Measurements from ENCODE around the gene SNTG2. TPM values are rescaled to one million over a fixed set of nuclear protein-coding genes. Genes with fewer than 3 reads are reported as not detected.

SNTG2 gene
- total RNA-seq, 1 experiment from 2014 or later = 20.5 TPM

DNA sequence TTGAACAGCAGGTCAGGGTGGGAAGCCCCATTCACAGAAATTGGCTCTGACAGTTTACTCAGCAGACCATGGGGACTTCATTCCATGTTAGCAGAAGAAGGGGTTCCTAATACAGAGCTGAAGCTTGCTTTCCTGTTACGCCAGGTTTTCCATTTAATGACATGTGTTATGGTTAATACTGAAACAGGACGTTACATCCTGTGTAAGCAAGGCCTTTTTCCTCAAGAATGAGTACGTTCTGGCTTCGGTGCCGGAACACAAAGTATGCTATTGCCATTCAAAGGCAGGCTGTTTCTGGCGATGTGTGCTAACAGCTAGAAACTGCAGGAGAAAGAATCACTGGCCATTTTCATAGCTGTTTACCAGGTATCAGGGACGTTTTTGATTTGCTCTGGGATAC, 190.4 kb downstream of the SNTG2 start (continued):
- TF ChIP-seq ZNF317 (CRISPR knock-in tag; IDR thresholded peaks at IDR 0.05; ENCODE audit: borderline replicate concordance, low read depth) (no peak), ZNF219 (CRISPR knock-in tag; IDR thresholded peaks at IDR 0.05; ENCODE audit: borderline replicate concordance) (no peak), FOXK1 (CRISPR knock-in tag; IDR thresholded peaks at IDR 0.05) (no peak)
- TF ChIP-seq, protein P1, sequence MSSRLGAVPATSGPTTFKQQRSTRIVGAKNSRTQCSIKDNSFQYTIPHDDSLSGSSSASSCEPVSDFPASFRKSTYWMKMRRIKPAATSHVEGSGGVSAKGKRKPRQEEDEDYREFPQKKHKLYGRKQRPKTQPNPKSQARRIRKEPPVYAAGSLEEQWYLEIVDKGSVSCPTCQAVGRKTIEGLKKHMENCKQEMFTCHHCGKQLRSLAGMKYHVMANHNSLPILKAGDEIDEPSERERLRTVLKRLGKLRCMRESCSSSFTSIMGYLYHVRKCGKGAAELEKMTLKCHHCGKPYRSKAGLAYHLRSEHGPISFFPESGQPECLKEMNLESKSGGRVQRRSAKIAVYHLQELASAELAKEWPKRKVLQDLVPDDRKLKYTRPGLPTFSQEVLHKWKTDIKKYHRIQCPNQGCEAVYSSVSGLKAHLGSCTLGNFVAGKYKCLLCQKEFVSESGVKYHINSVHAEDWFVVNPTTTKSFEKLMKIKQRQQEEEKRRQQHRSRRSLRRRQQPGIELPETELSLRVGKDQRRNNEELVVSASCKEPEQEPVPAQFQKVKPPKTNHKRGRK (CRISPR knock-in tag; IDR thresholded peaks at IDR 0.05; ENCODE audit: borderline replicate concordance) = no peak
- TF ChIP-seq, protein P2, sequence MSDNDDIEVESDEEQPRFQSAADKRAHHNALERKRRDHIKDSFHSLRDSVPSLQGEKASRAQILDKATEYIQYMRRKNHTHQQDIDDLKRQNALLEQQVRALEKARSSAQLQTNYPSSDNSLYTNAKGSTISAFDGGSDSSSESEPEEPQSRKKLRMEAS (CRISPR knock-in tag; IDR thresholded peaks at IDR 0.05) = no peak

DNA sequence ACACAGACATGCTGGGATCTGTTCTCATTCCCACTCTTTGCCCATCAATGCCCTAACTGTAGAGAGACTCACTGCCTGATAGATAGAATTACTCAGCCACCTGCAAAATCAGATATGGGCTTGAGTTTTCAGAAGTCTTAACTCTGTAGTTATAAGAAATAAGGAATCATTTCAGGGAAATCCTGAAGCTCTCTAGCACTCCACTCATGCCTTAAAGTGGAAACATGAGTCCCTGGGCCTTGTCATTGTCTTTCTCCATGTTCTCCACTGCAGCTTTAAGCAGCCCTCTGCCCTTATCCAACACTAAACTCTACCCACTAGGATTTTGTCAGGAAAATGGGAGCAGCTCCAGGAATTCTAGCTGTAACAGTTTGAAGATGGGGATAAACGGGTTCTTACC, 192.5 kb downstream of the SNTG2 start:
- CTCF ChIA-PET = interaction anchor here (0.7 kb wide), 1 partner anchor 11 kb away, joined by 4 read pairs; no protein-coding TSS in a partner anchor
- no peak for ATAC-seq
- POLR2A ChIA-PET = no interaction called here
- Mint-ChIP-seq H3K27me3 (ENCODE audit: low read depth) (no peaks in the 10 kb centered on the region), H3K36me3 (peaks cover 29% of the 10 kb centered on the region), H3K4me3 (no peak overlapping the region), H3K4me1 (peaks cover 2% of the 10 kb centered on the region; the same call in 1 of the 2 replicates), H3K27ac (no peak overlapping the region), H3K9me3 (peaks cover 4% of the 10 kb centered on the region; the same call in 1 of the 2 replicates)
- TF ChIP-seq ELF4 (CRISPR knock-in tag; IDR thresholded peaks at IDR 0.05; ENCODE audit: low read depth) (no peak), ESRRA (CRISPR knock-in tag; IDR thresholded peaks at IDR 0.05; ENCODE audit: borderline replicate concordance) (no peak), CBFB (CRISPR knock-in tag; IDR thresholded peaks at IDR 0.05; ENCODE audit: low read depth) (no peak), EMX1 (CRISPR knock-in tag; IDR thresholded peaks at IDR 0.05) (no peak), GTF2I (CRISPR knock-in tag; conservative IDR thresholded peaks at IDR 0.05) (no peak)
- TF ChIP-seq, protein P3, sequence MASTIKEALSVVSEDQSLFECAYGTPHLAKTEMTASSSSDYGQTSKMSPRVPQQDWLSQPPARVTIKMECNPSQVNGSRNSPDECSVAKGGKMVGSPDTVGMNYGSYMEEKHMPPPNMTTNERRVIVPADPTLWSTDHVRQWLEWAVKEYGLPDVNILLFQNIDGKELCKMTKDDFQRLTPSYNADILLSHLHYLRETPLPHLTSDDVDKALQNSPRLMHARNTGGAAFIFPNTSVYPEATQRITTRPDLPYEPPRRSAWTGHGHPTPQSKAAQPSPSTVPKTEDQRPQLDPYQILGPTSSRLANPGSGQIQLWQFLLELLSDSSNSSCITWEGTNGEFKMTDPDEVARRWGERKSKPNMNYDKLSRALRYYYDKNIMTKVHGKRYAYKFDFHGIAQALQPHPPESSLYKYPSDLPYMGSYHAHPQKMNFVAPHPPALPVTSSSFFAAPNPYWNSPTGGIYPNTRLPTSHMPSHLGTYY (CRISPR knock-in tag; IDR thresholded peaks at IDR 0.05) = no peak
- TF ChIP-seq, protein P4, sequence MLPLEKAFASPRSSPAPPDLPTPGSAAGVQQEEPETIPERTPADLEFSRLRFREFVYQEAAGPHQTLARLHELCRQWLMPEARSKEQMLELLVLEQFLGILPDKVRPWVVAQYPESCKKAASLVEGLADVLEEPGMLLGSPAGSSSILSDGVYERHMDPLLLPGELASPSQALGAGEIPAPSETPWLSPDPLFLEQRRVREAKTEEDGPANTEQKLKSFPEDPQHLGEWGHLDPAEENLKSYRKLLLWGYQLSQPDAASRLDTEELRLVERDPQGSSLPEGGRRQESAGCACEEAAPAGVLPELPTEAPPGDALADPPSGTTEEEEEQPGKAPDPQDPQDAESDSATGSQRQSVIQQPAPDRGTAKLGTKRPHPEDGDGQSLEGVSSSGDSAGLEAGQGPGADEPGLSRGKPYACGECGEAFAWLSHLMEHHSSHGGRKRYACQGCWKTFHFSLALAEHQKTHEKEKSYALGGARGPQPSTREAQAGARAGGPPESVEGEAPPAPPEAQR (CRISPR knock-in tag; IDR thresholded peaks at IDR 0.05) = no peak
- DNase-seq (ENCODE audit: low spot score) = no peak

DNA sequence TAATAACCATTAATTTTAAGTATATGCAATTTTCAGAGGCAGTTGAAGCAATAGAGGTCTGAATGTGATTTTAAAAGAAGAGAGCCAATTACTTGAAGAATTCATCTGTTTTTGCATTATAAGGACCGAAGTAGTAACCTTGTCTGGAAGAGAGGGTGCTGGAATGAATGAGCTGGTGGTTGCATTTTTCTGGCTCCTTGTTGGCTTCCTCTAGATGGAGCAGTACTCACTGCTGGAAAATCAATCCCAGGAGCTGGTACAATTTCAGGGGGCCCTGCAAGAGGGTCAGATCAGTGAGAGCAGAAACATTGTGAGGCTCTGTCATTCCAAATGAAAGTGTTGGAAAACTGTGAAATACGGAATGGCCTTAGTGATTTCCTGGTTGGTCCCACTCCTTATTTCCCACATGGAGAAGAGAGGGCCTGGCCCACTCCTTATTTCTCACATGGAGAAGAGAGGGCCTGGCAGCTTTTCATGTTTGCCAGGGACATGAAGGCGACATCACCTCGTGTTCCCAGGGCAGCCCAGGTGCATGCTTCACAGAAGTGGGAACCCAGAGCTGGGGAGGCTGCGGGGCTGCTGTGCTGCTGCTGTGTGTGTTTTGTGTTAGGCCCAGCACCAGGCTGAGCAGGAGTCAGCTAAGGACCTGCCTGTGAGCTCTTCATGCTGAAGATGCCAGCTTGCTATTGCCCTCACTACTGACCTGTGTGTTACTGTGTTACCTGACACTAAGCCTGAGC, 197.4 kb downstream of the SNTG2 start:
- H3K27ac Mint-ChIP-seq = no peak overlapping the region

More for the DNA sequence above, 197.4 kb downstream of the SNTG2 start:
- Mint-ChIP-seq H3K9me3 (peaks cover 4% of the 10 kb centered on the region; the same call in 1 of the 2 replicates), H3K36me3 (peaks cover 14% of the 10 kb centered on the region), H3K4me3 (no peak overlapping the region), H3K4me1 (no peaks in the 10 kb centered on the region), H3K27me3 (ENCODE audit: low read depth) (no peaks in the 10 kb centered on the region)
- DNase-seq (ENCODE audit: low spot score) = no peak
- CTCF ChIA-PET = interaction anchor here (0.7 to 1.8 kb wide), 7 partner anchors 8 to 622 kb away, joined by 3 to 9 read pairs (median 5); no protein-coding TSS in a partner anchor
- peak; percentile 51; the same call in 1 of the 2 replicates for ATAC-seq
- POLR2A ChIA-PET = no interaction called here
- TF ChIP-seq, protein P5, sequence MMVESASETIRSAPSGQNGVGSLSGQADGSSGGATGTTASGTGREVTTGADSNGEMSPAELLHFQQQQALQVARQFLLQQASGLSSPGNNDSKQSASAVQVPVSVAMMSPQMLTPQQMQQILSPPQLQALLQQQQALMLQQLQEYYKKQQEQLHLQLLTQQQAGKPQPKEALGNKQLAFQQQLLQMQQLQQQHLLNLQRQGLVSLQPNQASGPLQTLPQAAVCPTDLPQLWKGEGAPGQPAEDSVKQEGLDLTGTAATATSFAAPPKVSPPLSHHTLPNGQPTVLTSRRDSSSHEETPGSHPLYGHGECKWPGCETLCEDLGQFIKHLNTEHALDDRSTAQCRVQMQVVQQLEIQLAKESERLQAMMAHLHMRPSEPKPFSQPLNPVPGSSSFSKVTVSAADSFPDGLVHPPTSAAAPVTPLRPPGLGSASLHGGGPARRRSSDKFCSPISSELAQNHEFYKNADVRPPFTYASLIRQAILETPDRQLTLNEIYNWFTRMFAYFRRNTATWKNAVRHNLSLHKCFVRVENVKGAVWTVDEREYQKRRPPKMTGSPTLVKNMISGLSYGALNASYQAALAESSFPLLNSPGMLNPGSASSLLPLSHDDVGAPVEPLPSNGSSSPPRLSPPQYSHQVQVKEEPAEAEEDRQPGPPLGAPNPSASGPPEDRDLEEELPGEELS (CRISPR knock-in tag; IDR thresholded peaks at IDR 0.05) = no peak
- TF ChIP-seq, protein P1 (CRISPR knock-in tag; IDR thresholded peaks at IDR 0.05; ENCODE audit: borderline replicate concordance) = no peak
